Left renal pelvis (tissue), 4 donors: Measurements from ENCODE around the gene UCP1. TPM values are rescaled to one million over a fixed set of nuclear protein-coding genes. Genes with fewer than 3 reads are reported as not detected.
"Not testable (repeated sequence)": the region's sequence is repeated elsewhere in the genome, so short reads cannot be mapped to it uniquely, and the experiment has no call there.

ENCODE experiments used
- DNase-seq, 4 donors: peaks; one replicate each; pipeline ENCODE4 v3.0.0-alpha.2; 2013; ENCODE audit warnings: low read depth in 4 of 4, low spot score in 3 of 4
- polyA plus RNA-seq, 4 donors: library from polyadenylated mRNA; unstranded; fragments of 120-200 nt; gene quantifications; one replicate each; pipeline ENCODE4 v1.2.1, GENCODE V29; 2013; ENCODE audit not compliant: insufficient read length in 4 of 4

The UCP1 gene
- polyA plus RNA-seq, 4 donors: 0.29 TPM; not detected in 3

GRCh38 chr4:140556372-140557085, 12.2 kb downstream of the UCP1 start:
- no peak for DNase-seq

GRCh38 chr4:140533951-140534480, 34.7 kb downstream of the UCP1 start:
- no peak for DNase-seq

GRCh38 chr4:140529434-140529833, 39.3 kb downstream of the UCP1 start:
- no peak for DNase-seq

GRCh38 chr4:140523857-140524742, 44.7 kb downstream of the UCP1 start, which contains the start of gene ELMOD2:
Gene ELMOD2 (plus strand): TSS chr4:140524168. CDS start chr4:140525429, 1,261 bp downstream.
- peak; percentile 87 to 93 (median 91) for DNase-seq

GRCh38 chr4:140523370-140523856, 45.3 kb downstream of the UCP1 start:
- DNase-seq: no peak

GRCh38 chr4:140515423-140515822, 53.3 kb downstream of the UCP1 start:
- DNase-seq: no peak

- not testable (repeated sequence) for DNase-seq
These were observed 55.0 kb downstream of the UCP1 start for GRCh38 chr4:140513765-140514164.

Other genes with a start within 250 kb of the UCP1 start
- 100 to 1,000 TPM; 100 to 180 (median 137) TPM for gene SCOC, start 195.3 kb downstream of the UCP1 start, polyA plus RNA-seq
- gene CLGN, start 141.3 kb downstream of the UCP1 start, polyA plus RNA-seq: 1 to 10 TPM; 4.2 to 4.7 (median 4.7) TPM
- gene MGAT4D, start 70.7 kb downstream of the UCP1 start, polyA plus RNA-seq: not detected
- gene ELMOD2, start 44.8 kb downstream of the UCP1 start, polyA plus RNA-seq: 10 to 100 TPM; 29.5 to 59.1 (median 44.9) TPM
- gene TBC1D9, start 187.4 kb upstream of the UCP1 start, polyA plus RNA-seq: 10 to 100 TPM; 29.1 to 67.2 (median 61.1) TPM